NCI-H2107 (cell line): ENCODE results near the gene DDI1.

Experiments used
- DNase-seq: peaks from one replicate; lab custom pipeline; 2025; lab: John Stamatoyannopoulos, UW

DDI1 gene

DNA sequence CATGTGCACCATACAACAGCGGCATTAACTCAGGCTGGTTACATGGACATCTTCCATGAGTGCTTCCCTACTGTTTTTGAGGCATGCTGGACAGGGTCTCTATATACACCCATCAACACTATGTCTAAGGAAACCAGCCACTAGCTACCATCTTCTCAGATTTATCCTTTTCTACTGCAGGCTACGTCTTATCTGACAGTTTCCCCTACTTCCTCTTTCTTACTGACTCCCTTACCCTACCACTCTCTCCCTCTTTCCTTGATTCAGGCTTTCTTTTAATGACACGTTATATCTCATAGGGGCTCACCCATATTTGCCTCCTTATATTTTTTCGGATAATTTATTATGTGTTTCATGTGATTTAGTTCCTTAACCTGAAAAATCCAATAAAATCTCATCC lies 41.8 kb downstream of the DDI1 start:
- no peak for DNase-seq

DNA sequence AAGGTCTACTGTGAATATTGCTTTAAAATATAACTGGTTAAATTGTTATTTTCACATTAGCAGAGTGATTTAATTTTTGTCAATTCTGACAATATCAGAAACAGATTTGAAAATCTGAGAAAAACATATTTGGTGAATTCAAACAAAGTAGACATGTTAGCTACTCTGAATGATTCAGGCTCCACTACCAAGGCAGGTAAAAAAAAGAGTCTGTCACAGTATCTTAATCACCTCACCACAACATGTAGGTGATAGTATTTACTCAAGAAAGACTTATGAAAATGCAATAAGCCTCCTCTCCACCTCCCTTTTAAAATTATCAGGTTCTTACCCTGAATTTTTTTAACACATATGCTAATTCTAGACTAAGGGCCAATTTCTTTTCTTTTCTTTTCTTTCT lies 42.6 kb downstream of the DDI1 start:
- DNase-seq: no peak

GRCh38 chr11:104086621-104087020 lies 50.2 kb downstream of the DDI1 start:
- no peak for DNase-seq
